Measurements from ENCODE around the gene CTNNA3.
A peak's percentile ranks its signal among the peaks of the same experiment; 100 is the strongest.

The CTNNA3 gene

GRCh38 chr10:66021423-66021822 is 1674.6 kb downstream of the CTNNA3 start:
- DNase-seq = no peak

DNA sequence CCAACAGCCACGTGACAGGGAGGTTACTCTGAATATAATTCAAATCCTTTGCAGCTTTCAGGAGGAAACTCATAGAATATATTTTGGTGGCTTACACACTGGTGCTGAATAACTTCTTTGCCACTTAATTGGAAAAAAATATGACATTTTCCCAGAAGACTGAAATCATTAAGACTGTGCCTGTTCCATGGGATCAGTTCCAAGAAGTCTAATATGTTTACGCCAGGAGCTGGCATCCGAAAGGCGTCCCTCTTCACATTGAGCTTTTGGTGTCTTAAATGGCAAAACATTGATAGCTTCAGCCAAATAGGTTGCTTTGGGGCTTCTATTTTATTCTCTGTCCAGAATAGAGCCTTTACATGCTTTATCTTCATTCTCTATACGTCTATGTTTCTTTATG is 1687.8 kb downstream of the CTNNA3 start:
- no peak for DNase-seq

- DNase-seq = no peak
Observed at GRCh38 chr10:66006411-66006810, 1689.6 kb downstream of the CTNNA3 start.

DNA sequence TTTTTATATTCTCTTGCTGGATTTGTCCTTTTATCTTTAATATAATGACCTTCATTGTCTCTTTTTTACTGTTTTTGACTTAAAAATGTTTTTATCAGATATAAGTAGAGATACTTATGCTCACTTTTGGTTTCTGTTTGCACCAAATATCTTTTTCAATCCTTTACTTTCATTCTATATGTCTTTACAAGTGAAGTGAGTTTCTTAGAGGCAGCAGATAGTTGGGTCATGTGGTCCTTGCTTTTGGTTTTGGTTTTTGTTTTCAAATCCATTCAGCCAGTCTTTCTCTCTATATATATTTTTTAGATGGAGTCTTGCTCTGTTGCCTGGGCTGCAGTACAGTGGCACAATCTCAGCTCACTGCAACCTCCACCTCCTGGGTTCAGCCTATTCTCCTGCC is 1702.5 kb downstream of the CTNNA3 start:
- no peak for DNase-seq

DNA sequence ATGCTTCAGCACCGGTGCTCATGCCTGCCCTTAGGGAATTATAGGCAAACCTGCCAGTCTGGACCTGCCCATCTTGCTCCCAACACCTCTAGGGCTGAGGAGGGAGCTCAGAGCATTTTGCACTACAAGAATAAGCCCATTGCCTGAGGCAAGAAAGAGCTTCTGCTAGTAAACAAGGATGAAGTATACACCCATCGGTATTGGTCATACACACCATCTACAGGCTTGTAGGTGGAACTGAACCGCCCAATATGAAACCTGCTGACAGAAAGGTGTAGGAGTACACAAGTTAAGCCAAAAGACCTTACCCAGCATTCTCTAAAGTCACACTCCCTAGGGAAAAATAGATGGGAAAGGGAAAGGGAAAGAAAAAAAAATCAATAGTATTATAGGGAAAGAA is 1727.1 kb downstream of the CTNNA3 start:
- DNase-seq = peak in 1 of 3 experiments; percentile 15

GRCh38 chr10:65968437-65968836 is 1727.6 kb downstream of the CTNNA3 start:
- no peak for DNase-seq

DNA sequence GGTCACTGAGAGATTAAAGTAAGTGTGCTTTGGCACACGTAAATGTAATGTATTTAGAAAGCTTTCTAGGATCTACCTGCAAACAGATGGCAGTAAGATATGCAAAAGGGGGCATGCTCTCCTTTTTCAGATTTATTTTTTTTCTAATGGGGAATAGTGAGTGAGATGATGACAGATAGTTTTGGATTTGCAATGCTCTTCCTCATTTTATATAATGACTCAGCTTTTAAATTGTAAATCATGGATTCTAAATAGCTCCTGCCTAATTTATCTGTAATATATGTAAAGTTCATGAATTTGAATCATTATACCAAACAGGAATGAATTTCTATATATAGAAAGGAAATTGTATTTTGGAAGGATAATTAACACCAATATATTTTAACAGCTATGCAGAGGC is 1731.8 kb downstream of the CTNNA3 start:
- no peak for DNase-seq

DNA sequence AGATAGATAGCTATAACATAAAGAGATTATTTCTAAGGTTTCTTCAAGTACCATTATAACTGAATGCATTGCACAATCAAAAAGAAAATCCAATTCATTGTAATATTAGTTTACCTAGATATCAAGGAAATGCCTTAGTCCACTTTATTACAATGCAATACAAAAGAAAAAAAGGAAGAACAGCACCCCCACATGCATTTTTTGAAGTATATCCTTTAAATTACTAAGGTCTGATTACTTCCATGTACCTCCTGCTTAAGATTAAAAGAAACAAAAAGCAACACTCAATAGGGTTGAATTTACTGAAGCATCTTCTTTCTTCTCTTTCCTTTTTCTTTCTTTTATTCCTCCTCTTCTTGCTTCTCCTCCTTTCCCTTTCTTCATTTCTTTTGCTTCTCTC is 1743.9 kb downstream of the CTNNA3 start:
- DNase-seq = no peak

DNA sequence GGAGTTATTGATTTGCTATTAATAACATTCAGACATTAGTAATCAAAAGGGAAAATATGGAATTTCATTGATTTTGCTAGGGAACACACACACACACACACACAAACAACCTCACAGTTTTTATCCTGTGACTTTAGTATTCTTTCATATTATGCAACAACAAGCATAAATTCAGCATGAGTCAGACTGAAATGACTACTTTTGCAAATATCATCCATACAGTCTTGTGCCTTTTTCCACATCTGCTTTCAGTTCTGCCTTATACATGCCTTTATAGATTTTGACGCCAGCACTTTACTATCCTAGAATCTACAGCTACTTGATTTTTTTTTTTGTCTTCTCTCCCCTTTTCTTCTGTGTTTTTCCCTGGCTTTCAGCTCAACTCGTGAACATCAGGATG is 1745.9 kb downstream of the CTNNA3 start:
- DNase-seq = no peak

- DNase-seq = no peak
Observed at GRCh38 chr10:65949526-65949925, 1746.5 kb downstream of the CTNNA3 start.

GRCh38 chr10:65945061-65945460 is 1750.9 kb downstream of the CTNNA3 start:
- no peak for DNase-seq

DNA sequence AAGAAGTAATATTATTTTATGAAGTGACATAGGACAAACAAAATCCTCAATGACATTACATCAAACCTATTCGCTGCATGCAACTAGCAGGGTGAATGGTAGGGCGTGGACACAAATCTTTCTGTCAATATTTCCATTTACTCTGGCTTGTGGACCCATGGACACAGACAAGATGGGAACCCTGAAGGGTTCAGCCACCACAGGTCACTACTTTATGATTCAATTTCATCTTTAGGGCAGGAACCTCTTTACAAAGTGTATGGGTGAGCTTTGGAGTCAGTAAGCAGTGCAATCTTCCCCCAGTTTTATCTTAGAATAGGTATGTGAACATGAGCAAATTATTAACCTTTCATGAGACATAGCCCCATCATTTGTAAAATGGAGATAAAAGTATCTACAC is 1752.5 kb downstream of the CTNNA3 start:
- peak in 1 of 3 experiments; percentile 19 for DNase-seq

- no peak for DNase-seq
Observed at GRCh38 chr10:65940816-65941662, 1755.0 kb downstream of the CTNNA3 start.

DNA sequence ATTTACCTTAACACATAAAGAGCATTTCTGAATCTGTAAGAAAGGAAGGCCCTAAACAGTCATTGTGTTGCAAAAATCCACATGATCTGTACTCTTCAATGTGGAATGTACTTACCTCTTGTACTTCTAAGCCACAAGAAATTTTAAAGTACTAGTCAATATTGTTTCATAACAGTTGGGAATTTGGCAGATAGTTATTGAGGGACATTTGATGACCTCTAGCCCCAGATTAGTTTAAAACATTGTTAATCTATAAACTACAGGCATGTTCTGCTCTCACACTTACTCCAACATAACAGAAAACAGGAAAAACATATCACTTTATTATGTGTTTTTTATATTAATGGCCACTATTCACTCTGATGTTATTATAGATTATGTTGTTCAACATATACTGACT is 1755.9 kb downstream of the CTNNA3 start:
- no peak for DNase-seq

GRCh38 chr10:65931291-65932070 is 1764.5 kb downstream of the CTNNA3 start:
- DNase-seq = no peak

DNA sequence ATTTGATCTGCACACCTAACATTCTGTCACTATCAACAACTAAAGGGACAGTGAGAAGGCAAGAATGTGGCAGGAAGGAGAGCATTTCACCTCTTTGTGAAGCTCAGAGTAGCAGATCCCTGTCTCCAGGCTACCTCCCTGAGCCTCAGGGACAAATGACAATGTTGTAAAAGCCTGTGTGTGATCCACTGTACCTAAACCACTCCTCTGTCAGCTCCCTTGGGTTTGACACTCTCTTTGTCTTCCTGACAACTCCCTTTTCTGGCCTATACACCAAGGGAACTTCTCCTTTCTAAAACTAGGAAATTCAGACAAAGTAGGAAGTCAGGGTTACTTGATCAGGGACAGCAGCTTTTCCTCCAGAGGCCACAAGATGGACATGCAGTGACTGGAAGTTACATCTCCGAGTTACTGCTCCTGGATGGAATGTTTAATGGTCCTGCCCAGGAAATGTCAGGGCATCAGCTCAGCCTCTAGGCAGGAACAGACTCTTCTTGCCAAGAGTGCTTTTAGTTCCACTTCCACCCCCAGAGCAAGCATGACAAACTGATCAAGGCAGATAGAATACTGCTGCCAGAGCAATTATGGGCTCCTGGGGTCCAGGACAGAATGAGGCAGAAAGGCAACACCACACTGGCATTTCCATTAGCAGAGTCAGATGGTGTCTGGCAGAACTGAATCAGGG is 1784.7 kb downstream of the CTNNA3 start:
- DNase-seq = no peak

GRCh38 chr10:65910209-65910608 is 1785.8 kb downstream of the CTNNA3 start:
- DNase-seq = no peak

DNA sequence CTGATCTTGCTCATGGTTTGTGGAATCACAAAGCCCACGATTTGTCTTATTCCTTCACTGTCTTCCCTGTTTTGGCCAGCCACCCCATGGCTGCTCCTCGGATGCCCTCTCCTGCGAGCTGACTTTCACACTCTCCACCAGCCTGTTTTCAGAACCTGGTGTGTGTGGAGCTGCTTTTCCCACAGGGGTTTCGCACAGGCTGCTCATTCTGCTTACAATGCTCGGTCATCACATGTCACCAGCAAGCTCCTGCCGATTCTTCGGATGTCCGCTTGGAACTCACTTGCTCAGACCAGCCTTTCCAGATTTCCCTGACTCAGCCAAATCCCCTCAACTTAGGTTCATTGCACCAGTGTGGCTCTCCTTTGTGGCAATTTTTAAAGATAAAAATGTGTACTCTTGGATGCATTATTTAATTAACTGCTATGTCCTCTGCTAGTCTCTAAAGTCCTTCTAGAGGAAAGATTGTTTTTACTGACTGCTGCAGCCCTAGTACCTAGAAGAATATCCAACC is 1788.7 kb downstream of the CTNNA3 start:
- DNase-seq = no peak

DNA sequence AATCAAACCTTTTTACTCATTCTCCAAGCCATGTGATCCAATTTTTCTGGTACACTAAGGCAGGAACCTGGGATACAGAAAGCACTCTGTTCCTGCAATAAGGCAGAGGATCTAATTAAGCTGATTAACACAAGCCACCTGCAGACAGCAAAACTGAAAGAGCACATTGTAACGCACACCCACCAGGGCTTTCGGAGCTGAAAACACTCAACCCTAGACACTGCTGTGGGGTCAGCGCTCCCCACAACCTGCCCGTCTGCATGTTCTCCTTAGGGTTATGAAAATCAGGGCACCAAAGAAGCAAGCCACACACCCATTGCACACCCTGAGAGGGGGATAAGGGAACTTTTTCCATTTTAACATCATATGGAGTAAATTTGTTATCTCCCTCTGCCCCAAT is 1792.4 kb downstream of the CTNNA3 start:
- DNase-seq = no peak

DNA sequence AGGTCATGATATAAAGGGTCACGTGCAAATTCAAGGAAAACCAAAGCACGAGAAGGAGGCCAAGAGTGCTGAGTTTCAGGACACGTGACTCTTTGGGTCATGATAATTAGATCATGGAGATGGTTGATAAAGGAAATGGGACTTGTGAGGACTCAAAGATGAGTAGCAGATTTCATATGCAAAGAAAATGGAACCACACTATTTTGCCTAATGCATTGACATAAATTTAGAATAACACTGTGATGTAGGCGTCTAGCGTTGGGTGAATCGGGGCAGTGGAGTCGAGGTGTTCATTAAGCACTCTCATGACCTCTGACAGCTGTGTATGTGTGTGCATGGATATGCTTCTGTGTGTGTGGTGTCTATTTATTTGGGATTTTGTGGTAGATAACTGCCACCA is 1795.7 kb downstream of the CTNNA3 start:
- no peak for DNase-seq

DNA sequence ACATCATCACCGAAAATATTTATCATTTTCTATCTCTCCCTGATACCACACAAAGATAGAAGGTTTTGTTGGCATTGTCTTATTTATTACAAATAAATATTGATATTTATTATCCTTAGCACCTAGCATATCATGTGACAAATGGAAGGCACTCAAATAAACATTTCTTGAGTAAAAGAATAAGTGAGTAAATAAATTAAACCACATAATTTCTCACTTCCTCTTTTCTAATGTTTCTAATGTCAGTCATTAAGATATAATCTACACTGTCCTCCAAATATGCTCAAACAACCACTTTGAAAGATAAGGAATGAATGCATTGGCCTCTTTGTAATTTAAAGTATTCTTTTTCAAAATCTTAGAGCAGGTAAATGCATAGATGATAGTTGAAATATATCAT is 1797.9 kb downstream of the CTNNA3 start:
- DNase-seq = no peak

GRCh38 chr10:65894961-65895360 is 1801.0 kb downstream of the CTNNA3 start:
- DNase-seq = no peak

- no peak for DNase-seq
Observed at GRCh38 chr10:65894379-65894778, 1801.6 kb downstream of the CTNNA3 start.

Data from NCI-H1417 (cell line).